OCI-LY7 (cell line): ENCODE measurements around the gene MRPL23. TPM values are rescaled to one million over a fixed set of nuclear protein-coding genes. Genes with fewer than 3 reads are reported as not detected.

Source experiments
- BruUV-seq: library from RNA; stranded (reverse); fragments of 400-500 nt; replicated peaks from 2 replicates; lab custom pipeline; 2021; lab: Mats Ljungman, UMichigan
- CTCF ChIA-PET: fragments of 300-600 bp; sonication (Branson Sonifier 250); formaldehyde crosslinking; loops from one replicate; lab custom pipeline; 2022; ENCODE audit warnings: antibody characterized with exemption; ENCODE audit not compliant: unreplicated experiment; lab: Charles Lee
- POLR2A ChIA-PET: fragments of 300-600 bp; sonication (Branson Sonifier 250); formaldehyde crosslinking; loops from one replicate; lab custom pipeline; 2022; ENCODE audit warnings: antibody characterized with exemption; lab: Charles Lee
- DNase-seq: peaks from one replicate; pipeline ENCODE4 v3.0.0-alpha.2; 2015; ENCODE audit warnings: low spot score
- H2AFZ ChIP-seq: fragments of 200-600 bp; sonication (generic), shearing (Covaris generic); 2 replicates; pipeline ENCODE4 v1.6.1; 2014; ENCODE audit warnings: mild to moderate bottlenecking, antibody characterized with exemption, low read length, moderate library complexity
- H3K27ac ChIP-seq: fragments of 200-600 bp; sonication (generic); 2 replicates; pipeline ENCODE4 v1.5.1; 2014; ENCODE audit warnings: mixed run types, low read depth, mild to moderate bottlenecking, moderate library complexity, low read length, inconsistent platforms; ENCODE audit not compliant: poor library complexity, severe bottlenecking
- H3K36me3 ChIP-seq: fragments of 200-600 bp; sonication (generic); 2 replicates; pipeline ENCODE4 v1.6.1; 2014; ENCODE audit warnings: mild to moderate bottlenecking, antibody characterized with exemption, low read length, moderate library complexity, mixed read lengths; ENCODE audit not compliant: insufficient read depth
- H3K4me1 ChIP-seq: fragments of 200-600 bp; sonication (generic); 2 replicates; pipeline ENCODE4 v1.5.1; 2014; ENCODE audit warnings: mild to moderate bottlenecking, low read length; ENCODE audit not compliant: insufficient read depth, poor library complexity, severe bottlenecking
- H3K4me2 ChIP-seq: fragments of 200-600 bp; sonication (generic); 2 replicates; pipeline ENCODE4 v1.6.1; 2014; ENCODE audit warnings: mild to moderate bottlenecking, low read length
- H3K4me3 ChIP-seq: fragments of 200-600 bp; sonication (generic); 2 replicates; pipeline ENCODE4 v1.5.1; 2014; ENCODE audit warnings: mild to moderate bottlenecking, low read depth, low read length; ENCODE audit not compliant: poor library complexity, severe bottlenecking
- H3K79me2 ChIP-seq: fragments of 200-600 bp; sonication (generic); 2 replicates; pipeline ENCODE4 v1.6.1; 2016; ENCODE audit warnings: low read depth, mild to moderate bottlenecking, low read length, moderate library complexity, mixed read lengths; ENCODE audit not compliant: insufficient read depth
- H3K9me2 ChIP-seq: fragments of 200-600 bp; sonication (generic); 2 replicates; pipeline ENCODE4 v1.6.1; 2016; ENCODE audit warnings: mild to moderate bottlenecking, low read length, mixed read lengths; ENCODE audit not compliant: insufficient read depth
- H3K9me3 ChIP-seq: fragments of 200-600 bp; sonication (generic); 2 replicates; pipeline ENCODE4 v1.6.1; 2014; ENCODE audit warnings: mild to moderate bottlenecking, mixed run types, low read length, mixed read lengths
- H4K20me1 ChIP-seq: fragments of 200-600 bp; sonication (generic); 2 replicates; pipeline ENCODE4 v1.6.1; 2014; ENCODE audit warnings: mild to moderate bottlenecking, antibody characterized with exemption, low read length, moderate library complexity, mixed read lengths; ENCODE audit not compliant: insufficient read depth
- EZH2phosphoT487 ChIP-seq: fragments of 200-600 bp; sonication (generic); IDR thresholded peaks from 2 replicates; pipeline ENCODE4 v1.6.1; 2018; ENCODE audit warnings: low read depth, borderline replicate concordance, mild to moderate bottlenecking, mixed run types, antibody characterized with exemption, low read length, moderate library complexity, mixed read lengths
- intact Hi-C: fragments of 100-400 bp; cut with micrococcal nuclease; formaldehyde crosslinking; loops from one replicate; pipeline ENCODE4 v1.10.0; 2022; ENCODE audit not compliant: unreplicated experiment
- total RNA-seq, 2 experiments: library from RNA; depleted of rRNA in 1 of 2; stranded (reverse); fragments of >200 nt in 1 of 2; shearing (Covaris generic) in 1 of 2; gene quantifications; 2 replicates each; pipeline ENCODE4 v1.2.3, GENCODE V29; 2014 to 2022
- TF ChIP-seq, protein P1 (sequence below): fragments of 200-600 bp; sonication (generic); conservative IDR thresholded peaks from 2 replicates; pipeline ENCODE4 v1.5.1; 2014; ENCODE audit warnings: mild to moderate bottlenecking, antibody characterized with exemption, low read length, moderate library complexity, mixed read lengths

The MRPL23 gene
- total RNA-seq, 2 experiments from 2014 or later, result 131 to 149 TPM

DNA sequence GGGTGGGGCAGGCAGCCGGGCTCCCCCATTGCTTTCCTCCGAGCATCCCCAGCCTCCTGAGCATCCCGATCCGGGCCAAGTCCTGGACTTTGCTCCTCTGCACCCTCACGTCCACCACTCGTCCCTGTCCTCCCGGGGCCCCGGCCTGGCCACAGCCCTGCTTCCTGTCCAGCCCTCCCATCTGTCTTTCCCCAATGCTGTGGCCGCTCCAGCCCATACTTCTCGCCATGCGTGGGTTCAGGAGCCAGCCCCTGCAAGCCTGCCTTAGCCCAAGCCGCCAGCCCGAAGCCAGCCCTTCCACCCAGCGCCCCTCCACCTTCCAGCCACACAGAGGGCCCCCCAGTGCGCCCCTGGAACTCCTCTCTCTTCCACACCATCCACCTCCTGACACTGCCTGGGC lies 23.8 kb downstream of the MRPL23 start:
- Histone ChIP-seq H3K4me3 (no peak overlapping the region), H2AFZ (no peak overlapping the region), H3K27ac (no peak overlapping the region), H3K36me3 (no peaks in the 10 kb centered on the region), H3K4me1 (no peaks in the 10 kb centered on the region), H3K9me3 (no peaks in the 10 kb centered on the region), H3K4me2 (no peak overlapping the region), H3K9me2 (no peaks in the 10 kb centered on the region), H4K20me1 (no peaks in the 10 kb centered on the region), H3K79me2 (no peaks in the 10 kb centered on the region)
- TF ChIP-seq EZH2phosphoT487, result no peak
- TF ChIP-seq, protein P1, sequence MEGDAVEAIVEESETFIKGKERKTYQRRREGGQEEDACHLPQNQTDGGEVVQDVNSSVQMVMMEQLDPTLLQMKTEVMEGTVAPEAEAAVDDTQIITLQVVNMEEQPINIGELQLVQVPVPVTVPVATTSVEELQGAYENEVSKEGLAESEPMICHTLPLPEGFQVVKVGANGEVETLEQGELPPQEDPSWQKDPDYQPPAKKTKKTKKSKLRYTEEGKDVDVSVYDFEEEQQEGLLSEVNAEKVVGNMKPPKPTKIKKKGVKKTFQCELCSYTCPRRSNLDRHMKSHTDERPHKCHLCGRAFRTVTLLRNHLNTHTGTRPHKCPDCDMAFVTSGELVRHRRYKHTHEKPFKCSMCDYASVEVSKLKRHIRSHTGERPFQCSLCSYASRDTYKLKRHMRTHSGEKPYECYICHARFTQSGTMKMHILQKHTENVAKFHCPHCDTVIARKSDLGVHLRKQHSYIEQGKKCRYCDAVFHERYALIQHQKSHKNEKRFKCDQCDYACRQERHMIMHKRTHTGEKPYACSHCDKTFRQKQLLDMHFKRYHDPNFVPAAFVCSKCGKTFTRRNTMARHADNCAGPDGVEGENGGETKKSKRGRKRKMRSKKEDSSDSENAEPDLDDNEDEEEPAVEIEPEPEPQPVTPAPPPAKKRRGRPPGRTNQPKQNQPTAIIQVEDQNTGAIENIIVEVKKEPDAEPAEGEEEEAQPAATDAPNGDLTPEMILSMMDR, result no peak
- POLR2A ChIA-PET, result no interaction called here
- BruUV-seq, result no TSS peak
- no peak for DNase-seq
- CTCF ChIA-PET, result no interaction called here
- intact Hi-C loops, result no loop called here

DNA sequence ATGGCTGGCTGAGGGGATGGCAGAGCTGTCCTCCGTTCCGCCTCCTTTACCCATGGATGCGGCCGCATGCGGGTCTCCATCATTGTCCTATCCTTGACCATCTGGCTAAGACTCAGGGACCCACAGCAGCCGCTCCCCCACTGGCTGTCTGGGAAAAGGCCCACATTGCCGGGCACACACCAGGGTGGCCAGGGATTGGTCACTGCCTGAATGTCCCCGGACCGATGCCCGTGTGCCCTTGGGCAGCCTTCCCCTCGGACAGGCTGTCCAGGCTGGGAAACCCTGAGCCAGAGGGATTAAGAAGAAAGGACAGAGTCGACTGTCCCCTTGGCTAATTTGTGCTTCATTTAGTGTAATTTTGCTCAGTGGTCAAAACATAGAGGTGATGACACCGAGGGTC lies 28.1 kb downstream of the MRPL23 start:
- TF ChIP-seq EZH2phosphoT487, result no peak
- TF ChIP-seq, protein P1, result no peak
- intact Hi-C loops, result no loop called here
- no peak overlapping the region for H3K4me3 ChIP-seq
- no peaks in the 10 kb centered on the region for H3K9me3 ChIP-seq
- no peak overlapping the region for H3K27ac ChIP-seq
- H4K20me1 ChIP-seq, result no peaks in the 10 kb centered on the region
- no peaks in the 10 kb centered on the region for H3K79me2 ChIP-seq
- H3K4me2 ChIP-seq, result no peak overlapping the region
- H3K36me3 ChIP-seq, result no peaks in the 10 kb centered on the region
- no peaks in the 10 kb centered on the region for H3K9me2 ChIP-seq
- ChIA-PET CTCF (no interaction called here), POLR2A (no interaction called here)
- no peak overlapping the region for H2AFZ ChIP-seq
- no peak for DNase-seq
- H3K4me1 ChIP-seq, result no peaks in the 10 kb centered on the region
- BruUV-seq, result no TSS peak

DNA sequence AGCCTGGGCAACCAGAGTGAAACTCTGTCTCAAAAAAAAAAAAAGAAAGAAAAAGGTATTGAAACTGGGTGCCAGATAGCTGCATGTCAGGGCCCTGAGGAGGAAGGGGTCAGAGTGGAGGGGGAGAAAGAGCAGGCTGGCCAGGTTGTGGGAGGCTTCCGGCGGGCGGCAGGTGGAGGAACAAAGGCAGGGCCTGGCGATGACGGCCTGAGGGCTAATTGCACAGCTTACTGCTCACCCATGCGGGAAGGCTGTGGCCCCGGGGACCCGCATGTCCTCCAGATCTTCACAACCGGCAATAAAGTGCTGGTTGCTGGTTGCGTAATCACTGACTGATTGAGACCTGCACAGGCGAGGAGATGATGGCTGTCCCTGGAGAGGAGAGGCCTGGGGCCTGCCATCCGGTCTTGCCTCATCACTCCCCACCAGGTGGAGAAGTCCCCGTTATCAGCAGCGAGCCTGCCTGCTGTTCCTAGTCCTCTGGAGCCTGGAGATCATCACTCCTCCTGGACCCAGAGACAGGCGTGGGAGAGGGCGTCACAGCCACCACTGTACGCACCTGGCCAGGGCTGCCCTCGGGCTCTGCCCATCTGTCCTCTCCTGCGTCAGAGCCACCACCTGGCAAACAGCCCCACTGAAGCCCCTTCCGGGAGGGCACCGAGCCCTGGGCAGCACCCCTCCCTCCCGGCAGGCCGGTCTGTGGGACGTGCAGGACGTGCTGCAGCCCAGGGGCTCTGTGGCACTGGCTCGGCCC lies 31.8 kb downstream of the MRPL23 start:
- no peak for DNase-seq
- intact Hi-C loops, result no loop called here
- H3K4me3 ChIP-seq, result no peak overlapping the region
- H3K4me1 ChIP-seq, result no peaks in the 10 kb centered on the region
- CTCF ChIA-PET, result no interaction called here
- no peaks in the 10 kb centered on the region for H3K9me2 ChIP-seq
- H3K79me2 ChIP-seq, result no peaks in the 10 kb centered on the region
- H3K9me3 ChIP-seq, result no peaks in the 10 kb centered on the region
- H2AFZ ChIP-seq, result no peak overlapping the region
- BruUV-seq, result no TSS peak
- no peak overlapping the region for H3K4me2 ChIP-seq
- no peaks in the 10 kb centered on the region for H3K36me3 ChIP-seq
- H3K27ac ChIP-seq, result no peak overlapping the region
- TF ChIP-seq, protein P1, result no peak
- TF ChIP-seq EZH2phosphoT487, result no peak
- H4K20me1 ChIP-seq, result no peaks in the 10 kb centered on the region
- POLR2A ChIA-PET, result no interaction called here
